ENCODE results near the gene C6orf132. TPM values are rescaled to one million over a fixed set of nuclear protein-coding genes. Genes with fewer than 3 reads are reported as not detected.

C6orf132 gene
- total and polyA plus RNA-seq, 2 of the 4 experiments (the other 2 are of a cell fraction): 0.72 to 1.7 TPM

- peak overlapping the region; percentile 65 for H2AK9ac ChIP-seq (replicated peaks; ENCODE audit: low read depth, low read length, poor library complexity)
- ATAC-seq (ENCODE audit: low read depth): no peak
- in situ Hi-C loops (cut with MboI; ENCODE audit: low sequenced_read_pairs): no loop called here
These were observed 18.9 kb downstream of the C6orf132 start for GRCh38 chr6:42123379-42124103.

More at GRCh38 chr6:42123379-42124103, 18.9 kb downstream of the C6orf132 start:
- H3K23ac ChIP-seq (ENCODE audit: low read depth, low read length): no peak overlapping the region
- TF ChIP-seq NFE2L2 (IDR thresholded peaks at IDR 0.05; ENCODE audit: low read depth, low read length): no peak
- H2BK15ac ChIP-seq (ENCODE audit: low read depth, low read length): no peak overlapping the region
- no peak overlapping the region for H3K4ac ChIP-seq (ENCODE audit: low read depth, low read length)
- DNase-seq: no peak
- no peak overlapping the region for H4K8ac ChIP-seq (ENCODE audit: low read depth in 2 of 2, low read length in 2 of 2)
- H2BK20ac ChIP-seq (ENCODE audit: low read depth, low read length): no peak overlapping the region
- H3K4me3 ChIP-seq (ENCODE audit: insufficient read depth, low read depth, low read length): no peak overlapping the region
- H3K9me1 ChIP-seq (ENCODE audit: insufficient read depth, low read length): peaks cover 15% of the 10 kb centered on the region
- H3K4me1 ChIP-seq (ENCODE audit: control insufficient read depth, insufficient read depth, low read length): peaks cover 13% of the 10 kb centered on the region
- no peak overlapping the region for H4K5ac ChIP-seq (ENCODE audit: low read depth, low read length)
- no peak overlapping the region for H2BK5ac ChIP-seq (ENCODE audit: low read depth, low read length, poor library complexity, severe bottlenecking)
- no peak overlapping the region for H3K9ac ChIP-seq (ENCODE audit: low read depth, low read length)
- ChIA-PET POLR2A (ENCODE audit: unreplicated experiment) (no interaction called here), CTCF (interaction anchor here (1.4 kb wide), 1 partner anchor 16 kb away, joined by 3 read pairs; no protein-coding TSS in a partner anchor)
- no peak overlapping the region for H3K14ac ChIP-seq (replicated peaks; ENCODE audit: low read depth, low read length)
- H4K91ac ChIP-seq (ENCODE audit: insufficient read depth, low read depth, low read length): no peak overlapping the region
- WGBS, 2 experiments (ENCODE audit: extremely low coverage in 2 of 2, insufficient read length in 1 of 2): no CpG with 5 or more reads among the region's 11 CpGs
- H2BK120ac ChIP-seq (ENCODE audit: low read depth, low read length): no peak overlapping the region
- no peaks in the 10 kb centered on the region for H3K9me3 ChIP-seq (ENCODE audit: control insufficient read depth, insufficient read depth, low read length)
- no peaks in the 10 kb centered on the region for H3K27me3 ChIP-seq (ENCODE audit: control insufficient read depth, insufficient read depth, low read length)
- intact Hi-C loops (cut with micrococcal nuclease): no loop called here
- H4K20me1 ChIP-seq (ENCODE audit: insufficient read depth, low read length): no peaks in the 10 kb centered on the region
- H3K27ac ChIP-seq (ENCODE audit: insufficient read depth, low read length): no peak overlapping the region
- H3K56ac ChIP-seq (ENCODE audit: extremely low read depth, insufficient read depth, low read length): no peak overlapping the region
- no peak overlapping the region for H3K4me2 ChIP-seq (ENCODE audit: low read depth, low read length)
- BruUV-seq (replicated peaks): no TSS peak
- H3K79me1 ChIP-seq (ENCODE audit: low read depth in 1 of 2, low read length in 2 of 2): peaks cover 0 to 10% of the 10 kb centered on the region in 2 experiments; a peak in 2 of 4 replicates
- H2AK5ac ChIP-seq (ENCODE audit: low read depth, low read length): no peak overlapping the region
- H3K18ac ChIP-seq (ENCODE audit: low read depth, low read length): no peak overlapping the region
- dilution Hi-C loops (cut with HindIII; ENCODE audit: low sequenced_read_pairs, unreplicated experiment): no loop called here
- peaks cover 2% of the 10 kb centered on the region; the same call in 1 of the 2 replicates for H3K36me3 ChIP-seq (ENCODE audit: control insufficient read depth, insufficient read depth, low read length)
- H2AFZ ChIP-seq (replicated peaks; ENCODE audit: low read length, poor library complexity): no peak overlapping the region

Measured in IMR-90 (cell line).